ENCODE measurements around the gene PERM1. TPM values are rescaled to one million over a fixed set of nuclear protein-coding genes. Genes with fewer than 3 reads are reported as not detected.
A peak's percentile ranks its signal among the peaks of the same experiment; 100 is the strongest.

PERM1 gene
- total and polyA plus RNA-seq, 2 of the 8 experiments (the other 6 are each of a cell fraction or from before 2014, with no cell fraction given): not detected

GRCh38 chr1:941588-942383 is 40.1 kb downstream of the PERM1 start (continued):
- TF ChIP-seq TBP (IDR thresholded peaks at IDR 0.05; ENCODE audit: low read depth, low read length) (no peak), EGR1 (IDR thresholded peaks at IDR 0.05; ENCODE audit: borderline replicate concordance, low read depth, low read length) (peak; percentile 87; the same call in 1 of the 2 replicates), SIX5 (IDR thresholded peaks at IDR 0.05; ENCODE audit: low read depth, low read length) (no peak), NANOG (IDR thresholded peaks at IDR 0.05; ENCODE audit: insufficient read depth, low read depth, low read length, poor library complexity, severe bottlenecking) (peak; percentile 87), GABPA (IDR thresholded peaks at IDR 0.05; ENCODE audit: borderline replicate concordance, insufficient read depth, low read length) (0 out of 2 replicates have a peak, but pooled peaks have one; percentile 37)
